HepG2 (cell line): ENCODE data around the gene RINL. TPM values are rescaled to one million over a fixed set of nuclear protein-coding genes. Genes with fewer than 3 reads are reported as not detected.
A peak's percentile ranks its signal among the peaks of the same experiment; 100 is the strongest.

Experiments used
- ATAC-seq: fragments of 200-7000 bp; cut with Tn5 transposase; 3 replicates; pipeline ENCODE4 v1.9.1; 2020; ENCODE audit warnings: mild to moderate bottlenecking, moderate library complexity
- BruUV-seq: library from RNA; stranded (reverse); fragments of 400-500 nt; replicated peaks from 2 replicates; lab custom pipeline; 2021; lab: Mats Ljungman, UMichigan
- CTCF ChIA-PET: fragments of 300-600 bp; formaldehyde crosslinking; extraction: SDS; loops from one replicate; lab custom pipeline; 2021; ENCODE audit warnings: low total read pairs, inconsistent platforms, low intra/inter-chr PET ratio; lab: Yijun Ruan, JAX
- POLR2A ChIA-PET: fragments of 350-600 bp; sonication (Branson Sonifier 250); formaldehyde crosslinking; loops from one replicate; lab custom pipeline; 2020; ENCODE audit warnings: antibody characterized with exemption, inconsistent platforms; lab: Yijun Ruan, JAX
- DNase-seq: peaks from one replicate; pipeline ENCODE4 v3.0.0-alpha.2; 2015; ENCODE audit warnings: low spot score
- FAIRE-seq: peaks from 3 replicates; lab custom pipeline; 2011; peaks lifted over from hg19 to GRCh38; lab: Jason Lieb, UNC
- H2AFZ ChIP-seq: one replicate; pipeline ENCODE4 v1.6.1; 2011; ENCODE audit warnings: low read length, inconsistent platforms
- H3K27ac ChIP-seq: fragments of 300-600 bp; 3 replicates; pipeline ENCODE4 v1.8.0; 2011; ENCODE audit warnings: mixed run types, mild to moderate bottlenecking, mixed read lengths, low read length, inconsistent platforms; ENCODE audit not compliant: insufficient read depth; ENCODE audit errors: extremely low read length
- H3K27me3 ChIP-seq, 2 experiments: fragments of 200-600 bp in 1 of 2; 2 replicates in 1 of 2; 3 replicates in 1 of 2; pipeline versions ENCODE4 v1.6.0 to v1.8.0; 2011; ENCODE audit warnings: low read length in 2 of 2, mild to moderate bottlenecking in 2 of 2, moderate library complexity in 2 of 2, inconsistent platforms in 1 of 2; ENCODE audit not compliant: insufficient read depth in 2 of 2, control insufficient read depth in 1 of 2
- H3K36me3 ChIP-seq, 2 experiments: fragments of 200-600 bp in 1 of 2; replicated peaks in 1 of 2; 2 replicates in 1 of 2; 3 replicates in 1 of 2; pipeline versions ENCODE4 v1.5.1 to v1.8.0; 2011; ENCODE audit warnings: low read length in 2 of 2, inconsistent platforms in 1 of 2; ENCODE audit not compliant: insufficient read depth in 2 of 2, control insufficient read depth in 1 of 2
- H3K4me1 ChIP-seq: 2 replicates; pipeline ENCODE4 v1.5.1; 2012; ENCODE audit warnings: low read length, inconsistent platforms; ENCODE audit not compliant: insufficient read depth
- H3K4me2 ChIP-seq: 2 replicates; pipeline ENCODE4 v1.6.0; 2011; ENCODE audit warnings: low read depth, low read length, inconsistent platforms
- H3K4me3 ChIP-seq, 3 experiments: fragments of 200-600 bp in 1 of 3; sonication (generic), shearing (Covaris generic) in 1 of 3; replicated peaks in 1 of 3; 2 replicates each; pipeline ENCODE4 v1.5.1; 2011 to 2016; ENCODE audit warnings: low read length in 3 of 3, inconsistent platforms in 2 of 3, low read depth in 2 of 3, mild to moderate bottlenecking in 2 of 3, control low read depth in 1 of 3, mixed read lengths in 1 of 3; ENCODE audit not compliant: insufficient read depth in 1 of 3
- H3K79me2 ChIP-seq: one replicate; pipeline ENCODE4 v1.6.1; 2011; ENCODE audit warnings: low read length, inconsistent platforms; ENCODE audit not compliant: insufficient read depth
- H3K9ac ChIP-seq: 2 replicates; pipeline ENCODE4 v1.6.0; 2011; ENCODE audit warnings: mild to moderate bottlenecking, low read depth, low read length, inconsistent platforms; ENCODE audit not compliant: insufficient read depth
- H3K9me3 ChIP-seq: 2 replicates; pipeline ENCODE4 v1.5.1; 2012; ENCODE audit warnings: mild to moderate bottlenecking, low read length
- H4K20me1 ChIP-seq: 2 replicates; pipeline ENCODE4 v1.6.0; 2011; ENCODE audit warnings: inconsistent platforms, mild to moderate bottlenecking, low read length, moderate library complexity; ENCODE audit not compliant: insufficient read depth
- CSRNP1 ChIP-seq: sonication (generic); formaldehyde crosslinking; IDR thresholded peaks from 2 replicates; pipeline ENCODE4 v1.8.1; 2023; ENCODE audit warnings: mild to moderate bottlenecking, missing genetic modification reagents
- GFI1 ChIP-seq: sonication (generic); formaldehyde crosslinking; IDR thresholded peaks from 2 replicates; pipeline ENCODE4 v1.5.0; 2020; ENCODE audit warnings: missing genetic modification reagents, mild to moderate bottlenecking, borderline replicate concordance
- KLF13 ChIP-seq: sonication (generic); formaldehyde crosslinking; IDR thresholded peaks from 2 replicates; pipeline ENCODE4 v1.4.0; 2020; ENCODE audit warnings: mild to moderate bottlenecking, missing genetic modification reagents
- MED13 ChIP-seq: sonication (generic); formaldehyde crosslinking; IDR thresholded peaks from 2 replicates; pipeline ENCODE4 v1.5.0; 2020; ENCODE audit warnings: missing genetic modification reagents
- NONO ChIP-seq, 2 experiments: fragments of 450-650 bp in 1 of 2; sonication (generic) in 1 of 2; formaldehyde crosslinking in 1 of 2; IDR thresholded peaks in 1 of 2; conservative IDR thresholded peaks in 1 of 2; 2 replicates each; pipeline versions ENCODE4 v1.6.1 to v1.8.0; 2017 to 2022; ENCODE audit warnings: mild to moderate bottlenecking in 1 of 2, missing genetic modification reagents in 1 of 2, moderate library complexity in 1 of 2
- RFX1 ChIP-seq: fragments of 450-650 bp; IDR thresholded peaks from 2 replicates; pipeline ENCODE4 v1.6.1; 2017
- SETDB1 ChIP-seq: sonication (generic); formaldehyde crosslinking; IDR thresholded peaks from 2 replicates; pipeline ENCODE4 v1.5.1; 2020; ENCODE audit warnings: missing genetic modification reagents, mild to moderate bottlenecking, borderline replicate concordance
- SMAD9 ChIP-seq: sonication (generic); formaldehyde crosslinking; IDR thresholded peaks from 2 replicates; pipeline ENCODE4 v1.5.1; 2020; ENCODE audit warnings: mild to moderate bottlenecking, missing genetic modification reagents
- SOX5 ChIP-seq: IDR thresholded peaks from 2 replicates; pipeline ENCODE4 v1.6.1; 2016; ENCODE audit warnings: borderline replicate concordance
- ZNF230 ChIP-seq: sonication (generic); formaldehyde crosslinking; IDR thresholded peaks from 2 replicates; pipeline ENCODE4 v1.4.0; 2020; ENCODE audit warnings: mild to moderate bottlenecking, missing genetic modification reagents
- ZNF446 ChIP-seq: sonication (generic); formaldehyde crosslinking; IDR thresholded peaks from 2 replicates; pipeline ENCODE4 v1.5.0; 2020; ENCODE audit warnings: mild to moderate bottlenecking, missing genetic modification reagents
- ZNF562 ChIP-seq: sonication (generic); formaldehyde crosslinking; IDR thresholded peaks from 2 replicates; pipeline ENCODE4 v1.8.0; 2022; ENCODE audit warnings: missing genetic modification reagents, borderline replicate concordance
- ZNF605 ChIP-seq: sonication (generic); formaldehyde crosslinking; IDR thresholded peaks from 2 replicates; pipeline ENCODE4 v1.8.0; 2022; ENCODE audit warnings: mild to moderate bottlenecking, missing genetic modification reagents
- ZNF615 ChIP-seq: sonication (generic); formaldehyde crosslinking; IDR thresholded peaks from 2 replicates; pipeline ENCODE4 v1.5.0; 2020; ENCODE audit warnings: mild to moderate bottlenecking, missing genetic modification reagents, borderline replicate concordance
- ZNF709 ChIP-seq: sonication (generic); formaldehyde crosslinking; IDR thresholded peaks from 2 replicates; pipeline ENCODE4 v1.5.0; 2020; ENCODE audit warnings: mild to moderate bottlenecking, missing genetic modification reagents
- ZNF883 ChIP-seq: sonication (generic); formaldehyde crosslinking; IDR thresholded peaks from 2 replicates; pipeline ENCODE4 v1.5.1; 2020; ENCODE audit warnings: mild to moderate bottlenecking, missing genetic modification reagents; ENCODE audit errors: not compliant biosample characterization
- WGBS: methylation state at CpG from one replicate; pipeline ENCODE4 v1.1.6; 2017; ENCODE audit warnings: low lambda C conversion rate; 5-methylcytosine and 5-hydroxymethylcytosine counted together
- in situ Hi-C: cut with HindIII; loops from 2 replicates; pipeline ENCODE4 v1.10.0; 2017; ENCODE audit warnings: low pct_unique_long_range_greater_than_20kb; ENCODE audit not compliant: extremely low pct_ligation_motif_present
- intact Hi-C: fragments of 100-400 bp; cut with micrococcal nuclease; formaldehyde crosslinking; loops from one replicate; pipeline ENCODE4 v1.10.0; 2022; ENCODE audit not compliant: unreplicated experiment
- polyA plus RNA-seq, 8 experiments: library from polyadenylated mRNA; depleted of rRNA in 3 of 8; stranded (reverse) in 7 of 8; unstranded in 1 of 8; fragments of >200 nt; fragmentation: Illumina TruSeq in 4 of 8; extraction: Trizol in 4 of 8; gene quantifications; 2 replicates each; pipeline versions ENCODE4 v1.2.1 to v1.2.3, GENCODE V29; 2011 to 2016; ENCODE audit warnings: low read depth in 4 of 8, missing spikeins in 1 of 8, mixed read lengths in 1 of 8; ENCODE audit not compliant: insufficient read depth in 1 of 8
- total RNA-seq, 5 experiments: library from RNA; depleted of rRNA; stranded (reverse); fragments of >200 nt; fragmentation: Illumina TruSeq; extraction: Trizol; gene quantifications; 2 replicates each; pipeline ENCODE4 v1.2.3, GENCODE V29; 2016; ENCODE audit warnings: low read depth in 1 of 5
- TF ChIP-seq, protein P1 (sequence below): sonication (generic); formaldehyde crosslinking; IDR thresholded peaks from 2 replicates; pipeline ENCODE4 v1.5.1; 2020; ENCODE audit warnings: missing genetic modification reagents, mild to moderate bottlenecking, borderline replicate concordance
- TF ChIP-seq, protein P2 (sequence below): sonication (generic); formaldehyde crosslinking; IDR thresholded peaks from 2 replicates; pipeline ENCODE4 v1.8.0; 2022; ENCODE audit warnings: missing genetic modification reagents, mild to moderate bottlenecking, inconsistent platforms, borderline replicate concordance

Gene RINL
- total and polyA plus RNA-seq, 2 of the 13 experiments (the other 11 are each of a cell fraction or from before 2014, with no cell fraction given) = 11.4 to 18.0 TPM

DNA sequence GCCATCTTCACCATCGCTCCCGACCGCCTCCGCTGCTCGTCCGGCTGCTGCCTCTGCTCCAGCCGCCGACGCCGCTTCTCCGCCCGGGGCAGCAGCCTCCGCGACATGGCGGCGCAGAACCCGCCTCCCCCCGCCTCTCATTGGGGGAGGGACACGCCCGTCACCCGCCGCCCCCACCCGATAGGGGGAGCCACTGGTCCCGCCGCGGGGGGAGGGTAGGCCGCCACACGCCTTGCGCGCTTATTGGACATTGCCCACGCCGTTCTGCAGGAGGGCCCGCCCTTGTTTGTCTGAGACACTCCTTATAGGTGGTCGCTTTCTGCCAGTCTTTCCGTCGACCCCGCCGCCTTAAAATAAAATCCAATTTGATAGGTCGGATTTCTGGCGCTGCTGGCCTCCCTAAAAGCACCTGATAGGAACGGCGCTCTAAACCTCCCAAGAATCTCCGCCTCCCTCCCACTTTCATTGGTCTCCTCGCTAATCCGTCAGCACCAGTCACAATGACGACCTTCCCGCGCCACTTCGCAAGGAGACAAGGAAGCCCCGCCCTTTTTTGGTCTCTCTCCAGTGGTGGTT is 28.1 kb downstream of the RINL start, which contains the start of gene HNRNPL (continued):
- no peak for TF ChIP-seq GFI1 (CRISPR knock-in tag)

DNA sequence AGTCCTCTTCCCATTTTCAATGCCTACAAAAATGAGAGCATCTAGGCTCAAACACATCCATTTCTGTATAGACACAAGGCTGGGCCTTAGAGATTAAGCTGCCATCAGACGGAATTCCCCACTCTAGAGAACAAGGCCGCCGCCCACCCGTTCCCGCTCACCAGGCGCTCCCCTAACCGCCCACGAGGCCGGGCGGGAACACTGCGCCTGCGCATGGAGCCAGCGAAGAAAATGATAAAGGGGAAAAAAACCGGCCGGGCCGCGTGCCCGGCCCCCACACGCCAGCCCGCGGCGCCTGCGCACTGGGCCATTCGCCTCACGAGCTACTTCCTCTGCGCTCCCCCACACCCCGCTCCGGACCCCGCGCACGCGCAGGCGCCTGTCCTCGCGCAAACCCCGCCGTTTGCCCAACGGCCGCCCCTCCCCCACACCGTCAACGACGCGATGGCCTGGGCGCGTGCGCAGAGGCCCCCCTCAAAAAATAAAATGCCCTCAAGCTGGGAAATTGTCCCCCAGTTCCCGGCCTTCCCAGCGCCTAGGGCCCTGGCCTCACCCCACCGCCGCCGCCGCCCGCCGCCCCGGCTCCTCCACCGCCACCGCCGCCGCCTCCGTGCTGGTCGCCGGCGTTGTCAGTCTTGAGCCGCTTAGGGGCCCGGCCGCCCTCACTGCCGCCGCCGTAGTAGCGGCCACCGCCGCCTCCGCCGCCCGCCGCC is 28.8 kb downstream of the RINL start:
- intact Hi-C loops = no loop called here
- peak overlapping the region; percentile 96 for H3K27ac ChIP-seq
- ChIA-PET POLR2A (interaction anchor here (0.6 to 9.1 kb wide), 26 partner anchors 9 to 475 kb away, joined by 3 to 148 read pairs (median 5); partner anchors contain the start of genes ACTN4, ECH1, EIF3K and MRPS12), CTCF (no interaction called here)
- H3K79me2 ChIP-seq = peaks cover 54% of the 10 kb centered on the region
- ATAC-seq (peak; percentile 5), FAIRE-seq (peak; percentile 34), DNase-seq (peak; percentile 88)
- H3K4me2 ChIP-seq = peak overlapping the region; percentile 95
- no peaks in the 10 kb centered on the region for H3K9me3 ChIP-seq
- in situ Hi-C loops = no loop called here
- H3K4me3 ChIP-seq = peak overlapping the region; percentile 63 to 71 (median 67)
- H3K27me3 ChIP-seq = no peaks in the 10 kb centered on the region; a peak in 1 of 5 replicates
- peak overlapping the region; percentile 92 for H3K9ac ChIP-seq
- BruUV-seq = no TSS peak
- peaks cover 69% of the 10 kb centered on the region for H3K4me1 ChIP-seq
- no peak overlapping the region for H2AFZ ChIP-seq
- peaks cover 22 to 36% of the 10 kb centered on the region in 2 experiments for H3K36me3 ChIP-seq
- peaks cover 38% of the 10 kb centered on the region for H4K20me1 ChIP-seq
- WGBS = 3% methylated on average over 32 of the region's 76 CpGs
- TF ChIP-seq, protein P1, sequence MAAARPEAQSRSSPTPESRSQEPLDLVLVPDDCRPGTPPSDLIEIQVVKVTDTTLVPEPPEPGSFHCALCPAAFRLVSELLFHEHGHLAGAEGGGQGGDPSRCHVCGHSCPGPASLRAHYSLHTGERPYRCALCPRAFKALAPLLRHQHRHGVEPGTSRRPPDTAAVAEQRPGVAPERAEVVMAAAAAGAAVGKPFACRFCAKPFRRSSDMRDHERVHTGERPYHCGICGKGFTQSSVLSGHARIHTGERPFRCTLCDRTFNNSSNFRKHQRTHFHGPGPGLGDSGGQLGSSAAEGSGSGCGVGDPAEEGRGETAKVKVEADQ (CRISPR knock-in tag) = peak; percentile 26; the same call in 1 of the 2 replicates
- no peak for TF ChIP-seq ZNF883 (CRISPR knock-in tag)
- TF ChIP-seq ZNF562 (CRISPR knock-in tag) = 0 out of 2 replicates have a peak, but pooled peaks have one; percentile 47
- TF ChIP-seq, protein P2, sequence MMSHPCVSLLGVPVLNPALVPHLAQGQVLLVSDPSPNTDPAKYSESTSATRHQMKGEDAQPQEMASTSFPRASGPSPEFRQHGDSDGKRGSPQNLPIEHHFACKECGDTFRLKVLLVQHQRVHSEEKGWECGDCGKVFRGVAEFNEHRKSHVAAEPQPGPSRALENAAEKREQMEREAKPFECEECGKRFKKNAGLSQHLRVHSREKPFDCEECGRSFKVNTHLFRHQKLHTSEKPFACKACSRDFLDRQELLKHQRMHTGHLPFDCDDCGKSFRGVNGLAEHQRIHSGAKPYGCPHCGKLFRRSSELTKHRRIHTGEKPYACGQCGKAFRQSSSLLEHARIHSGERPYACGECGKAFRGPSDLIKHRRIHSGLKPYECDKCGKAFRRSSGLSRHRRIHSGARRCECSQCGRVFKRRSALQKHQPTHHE (CRISPR knock-in tag) = no peak
- TF ChIP-seq ZNF605 (CRISPR knock-in tag) = peak; percentile 32; the same call in 1 of the 2 replicates
- TF ChIP-seq KLF13 (CRISPR knock-in tag) = no peak
- TF ChIP-seq ZNF709 (CRISPR knock-in tag) = 0 out of 2 replicates have a peak, but pooled peaks have one; percentile 52
- TF ChIP-seq MED13 (CRISPR knock-in tag) = no peak
- TF ChIP-seq SOX5 = no peak
- no peak for TF ChIP-seq ZNF446 (CRISPR knock-in tag)
- no peak for TF ChIP-seq ZNF230
- no peak for TF ChIP-seq SETDB1 (CRISPR knock-in tag)
- no peak for TF ChIP-seq RFX1
- no peak for TF ChIP-seq SMAD9
- TF ChIP-seq ZNF615 (CRISPR knock-in tag) = no peak
- TF ChIP-seq NONO (IDR thresholded peaks at IDR 0.05) = no peak
- no peak for TF ChIP-seq NONO (CRISPR knock-in tag; conservative IDR thresholded peaks at IDR 0.05)
- TF ChIP-seq CSRNP1 (CRISPR knock-in tag) = no peak; the same call in 1 of the 2 replicates
